IPS DF 19.7 (cell line): ENCODE results near the gene CASKIN1.
A peak's percentile ranks its signal among the peaks of the same experiment; 100 is the strongest.

ENCODE experiments used
- DNase-seq: peaks from one replicate; pipeline ENCODE4 v3.0.0-alpha.2; 2013; ENCODE audit warnings: low read depth, low spot score

CASKIN1 gene

GRCh38 chr16:2233872-2234812, 37.7 kb upstream of the CASKIN1 start:
- DNase-seq = no peak

GRCh38 chr16:2233046-2233775, 36.8 kb upstream of the CASKIN1 start:
- no peak for DNase-seq

- no peak for DNase-seq
Observed at GRCh38 chr16:2232094-2232990, 35.9 kb upstream of the CASKIN1 start.

- no peak for DNase-seq
Observed at GRCh38 chr16:2231016-2231931, 34.9 kb upstream of the CASKIN1 start.

GRCh38 chr16:2230376-2230775, 34.0 kb upstream of the CASKIN1 start:
- DNase-seq = no peak

GRCh38 chr16:2229632-2230250, 33.3 kb upstream of the CASKIN1 start:
- no peak for DNase-seq

- no peak for DNase-seq
Observed at GRCh38 chr16:2229091-2229490, 32.7 kb upstream of the CASKIN1 start.

GRCh38 chr16:2228161-2228824, 31.9 kb upstream of the CASKIN1 start:
- DNase-seq = no peak

- DNase-seq = no peak
Observed at GRCh38 chr16:2226918-2227317, 30.5 kb upstream of the CASKIN1 start.

- no peak for DNase-seq
Observed at GRCh38 chr16:2226245-2226793, 29.9 kb upstream of the CASKIN1 start.

GRCh38 chr16:2223942-2224486, 27.6 kb upstream of the CASKIN1 start:
- no peak for DNase-seq

GRCh38 chr16:2223221-2223941, 27.0 kb upstream of the CASKIN1 start, which contains the start of gene E4F1:
TSS of gene E4F1 (plus strand) at chr16:2223591. CDS start at chr16:2223614, 23 bp downstream.
- DNase-seq = peak; percentile 98

GRCh38 chr16:2216330-2216729, 19.9 kb upstream of the CASKIN1 start:
- no peak for DNase-seq

GRCh38 chr16:2214719-2214968, 18.2 kb upstream of the CASKIN1 start, which contains the start of gene PGP:
TSS of gene PGP (minus strand) at chr16:2214840. CDS start at chr16:2214777, 63 bp downstream.
- no peak for DNase-seq

- DNase-seq = no peak
Observed at GRCh38 chr16:2213817-2214718, 17.7 kb upstream of the CASKIN1 start.

GRCh38 chr16:2212362-2213324, 16.2 kb upstream of the CASKIN1 start:
- DNase-seq = no peak
